H1 (cell line): ENCODE measurements around the gene PTPRG.

Source experiments
- BACH1 ChIP-seq: IDR thresholded peaks from 2 replicates; pipeline ENCODE4 v1.6.1; 2012; ENCODE audit warnings: low read length, improper control_type of control experiment
- EP300 ChIP-seq, 2 experiments: IDR thresholded peaks; 1 replicate in 1 of 2; 2 replicates in 1 of 2; pipeline ENCODE4 v1.6.1; 2011 to 2012; ENCODE audit warnings: low read depth in 2 of 2, low read length in 2 of 2, mild to moderate bottlenecking in 2 of 2, borderline replicate concordance in 1 of 2, inconsistent platforms in 1 of 2, moderate library complexity in 1 of 2
- POLR2A ChIP-seq, 2 experiments: IDR thresholded peaks; 1 replicate in 1 of 2; 2 replicates in 1 of 2; pipeline ENCODE4 v1.6.1; 2011; ENCODE audit warnings: low read depth in 2 of 2, low read length in 2 of 2, mild to moderate bottlenecking in 2 of 2; ENCODE audit errors: control extremely low read depth in 1 of 2
- SIX5 ChIP-seq: IDR thresholded peaks from 2 replicates; pipeline ENCODE4 v1.6.1; 2011; ENCODE audit warnings: mild to moderate bottlenecking, low read depth, low read length

- TF ChIP-seq POLR2A (IDR thresholded peaks at IDR 0.05; ENCODE audit: control extremely low read depth in 1 of 2, low read depth in 2 of 2, low read length in 2 of 2) = no peak
- no peak for TF ChIP-seq EP300 (IDR thresholded peaks at IDR 0.05; ENCODE audit: borderline replicate concordance in 1 of 2, low read depth in 2 of 2, low read length in 2 of 2)
- TF ChIP-seq SIX5 = no peak
- TF ChIP-seq BACH1 = no peak
Measured at GRCh38 chr3:61594964-61595285, 33.6 kb downstream of the PTPRG start.
